ENCODE results near the gene ZNF544. TPM values are rescaled to one million over a fixed set of nuclear protein-coding genes. Genes with fewer than 3 reads are reported as not detected.
A peak's percentile ranks its signal among the peaks of the same experiment; 100 is the strongest.

Gene ZNF544
- total RNA-seq, 6 experiments from 2014 or later, result 6.1 to 16.5 (median 10.7) TPM

DNA sequence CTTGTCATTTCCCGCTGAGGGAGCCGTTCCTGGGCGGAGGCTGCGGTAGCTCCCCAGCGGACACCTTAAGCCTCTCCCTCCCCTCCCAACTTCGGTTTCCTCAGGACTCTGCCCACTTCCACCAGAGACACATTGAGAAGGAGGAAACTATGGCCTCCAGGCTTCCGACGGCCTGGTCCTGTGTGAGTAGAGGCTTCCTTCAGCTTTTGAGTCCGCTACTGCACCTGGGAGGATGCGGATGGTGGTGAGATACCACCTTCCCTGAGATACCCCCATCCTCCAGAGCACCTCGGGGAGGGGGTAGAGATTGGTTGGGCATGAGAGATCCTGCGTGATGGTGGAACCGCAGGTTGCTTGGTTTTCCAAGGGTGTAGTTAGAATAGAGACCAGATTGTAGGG, 44.9 kb upstream of the ZNF544 start:
- ATAC-seq (no peak), DNase-seq (no peak)
- Histone ChIP-seq H3K4me3 (peak overlapping the region; percentile 75 to 97 (median 85)), H3K27ac (peak overlapping the region; percentile 97 to 98 (median 97)), H3K36me3 (peaks cover 0 to 27% (median 10%) of the 10 kb centered on the region in 4 donors), H3K9me3 (peaks cover 0 to 56% (median 25%) of the 10 kb centered on the region in 4 donors), H3K4me1 (peaks cover 0 to 6% (median 0%) of the 10 kb centered on the region in 4 donors), H3K27me3 (no peaks in the 10 kb centered on the region)
- intact Hi-C loops (cut with DNase I), result no loop called here
- TF ChIP-seq, protein P1, sequence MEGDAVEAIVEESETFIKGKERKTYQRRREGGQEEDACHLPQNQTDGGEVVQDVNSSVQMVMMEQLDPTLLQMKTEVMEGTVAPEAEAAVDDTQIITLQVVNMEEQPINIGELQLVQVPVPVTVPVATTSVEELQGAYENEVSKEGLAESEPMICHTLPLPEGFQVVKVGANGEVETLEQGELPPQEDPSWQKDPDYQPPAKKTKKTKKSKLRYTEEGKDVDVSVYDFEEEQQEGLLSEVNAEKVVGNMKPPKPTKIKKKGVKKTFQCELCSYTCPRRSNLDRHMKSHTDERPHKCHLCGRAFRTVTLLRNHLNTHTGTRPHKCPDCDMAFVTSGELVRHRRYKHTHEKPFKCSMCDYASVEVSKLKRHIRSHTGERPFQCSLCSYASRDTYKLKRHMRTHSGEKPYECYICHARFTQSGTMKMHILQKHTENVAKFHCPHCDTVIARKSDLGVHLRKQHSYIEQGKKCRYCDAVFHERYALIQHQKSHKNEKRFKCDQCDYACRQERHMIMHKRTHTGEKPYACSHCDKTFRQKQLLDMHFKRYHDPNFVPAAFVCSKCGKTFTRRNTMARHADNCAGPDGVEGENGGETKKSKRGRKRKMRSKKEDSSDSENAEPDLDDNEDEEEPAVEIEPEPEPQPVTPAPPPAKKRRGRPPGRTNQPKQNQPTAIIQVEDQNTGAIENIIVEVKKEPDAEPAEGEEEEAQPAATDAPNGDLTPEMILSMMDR (IDR thresholded peaks at IDR 0.05), result no peak
- no peak for TF ChIP-seq POLR2A (IDR thresholded peaks at IDR 0.05)
- WGBS (ENCODE audit: insufficient coverage, low coverage, low lambda C conversion rate, missing lambda C conversion rate), result 5% methylated on average over 4 of the region's 13 CpGs

DNA sequence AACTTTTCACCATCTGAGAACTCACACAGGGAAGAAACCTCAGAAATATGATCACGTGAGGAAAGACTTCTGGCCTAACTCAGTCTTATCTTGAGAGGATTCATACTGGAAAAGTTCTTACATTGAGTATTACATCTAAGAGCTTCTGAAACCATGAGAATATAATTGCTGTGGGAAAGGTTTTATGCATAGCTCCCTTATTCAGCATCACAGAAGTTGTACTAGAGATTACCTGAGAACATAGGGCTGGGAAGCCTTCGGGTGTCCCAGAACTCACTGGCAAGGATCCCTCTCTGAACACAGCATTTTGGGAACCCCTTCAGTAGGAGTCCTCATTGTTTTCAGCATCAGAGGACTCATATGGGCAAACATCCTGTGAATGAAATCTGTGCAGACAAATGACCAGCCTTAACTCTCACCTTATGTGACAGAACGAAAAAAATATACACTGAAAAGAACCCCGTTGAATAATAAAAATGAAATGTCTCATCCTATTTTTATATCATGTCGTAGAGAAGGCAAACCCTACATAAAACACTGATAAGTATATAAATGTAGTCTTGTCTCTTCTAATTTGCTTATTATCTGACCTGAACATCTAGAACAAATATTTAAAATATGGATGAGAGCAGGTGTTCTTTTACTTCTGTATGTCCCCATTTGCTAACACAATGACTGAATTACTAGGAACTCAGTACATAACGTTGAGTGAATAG, 31.7 kb upstream of the ZNF544 start:
- Histone ChIP-seq H3K36me3 (peaks cover 0 to 80% (median 11%) of the 10 kb centered on the region in 4 donors), H3K4me3 (no peak overlapping the region), H3K4me1 (no peaks in the 10 kb centered on the region), H3K27ac (no peak overlapping the region), H3K9me3 (peaks cover 0 to 97% (median 66%) of the 10 kb centered on the region in 4 donors), H3K27me3 (no peaks in the 10 kb centered on the region)
- TF ChIP-seq POLR2A (IDR thresholded peaks at IDR 0.05), result no peak
- TF ChIP-seq, protein P1 (IDR thresholded peaks at IDR 0.05), result no peak
- no peak for DNase-seq
- 63% methylated on average over 6 of the region's 6 CpGs for WGBS (ENCODE audit: insufficient coverage, low coverage, low lambda C conversion rate, missing lambda C conversion rate)
- peak in 2 of 4 donors; percentile 35 to 36 for ATAC-seq
- intact Hi-C loops (cut with DNase I), result no loop called here

DNA sequence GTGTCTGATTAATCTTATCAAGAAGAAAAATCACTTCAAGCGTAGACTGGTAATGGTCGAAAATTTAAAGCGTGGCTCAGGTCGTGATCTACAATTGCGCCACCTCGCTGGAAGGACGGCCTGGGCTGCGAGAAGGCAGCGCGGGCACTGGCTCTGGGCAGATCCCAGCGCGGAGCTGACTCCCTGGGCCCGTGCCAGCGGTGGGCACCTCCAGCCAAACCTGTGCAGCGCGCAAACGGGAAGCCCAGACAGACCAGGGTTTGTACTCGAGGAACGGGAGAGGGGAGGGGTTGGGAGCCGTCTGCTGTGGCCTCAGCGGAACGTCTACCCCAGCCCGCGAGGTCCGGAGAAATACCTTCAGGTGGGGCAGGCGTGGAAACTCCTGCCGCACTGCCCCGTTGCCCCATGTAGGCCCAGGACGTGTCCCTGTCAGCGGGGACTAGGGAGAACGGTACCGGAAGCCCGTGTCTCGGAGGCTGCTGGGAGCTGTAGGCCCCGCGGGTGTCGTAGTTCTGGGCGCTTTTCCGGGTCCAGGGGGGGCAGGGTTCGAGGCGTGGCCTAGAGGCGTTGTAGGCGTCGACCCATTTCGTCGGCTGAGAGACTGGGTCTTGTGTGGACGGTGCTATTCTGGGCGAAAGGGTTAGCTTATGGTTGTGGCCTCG, 24.8 kb upstream of the ZNF544 start:
- H3K9me3 ChIP-seq, result peaks cover 0 to 97% (median 58%) of the 10 kb centered on the region in 4 donors
- TF ChIP-seq, protein P1 (IDR thresholded peaks at IDR 0.05), result no peak
- no peak for TF ChIP-seq POLR2A (IDR thresholded peaks at IDR 0.05)
- DNase-seq, result no peak
- whole genome bisulfite sequencing (ENCODE audit: insufficient coverage, low coverage, low lambda C conversion rate, missing lambda C conversion rate), result 34% methylated on average over 27 of the region's 49 CpGs
- no peaks in the 10 kb centered on the region for H3K27me3 ChIP-seq
- intact Hi-C loops (cut with DNase I), result no loop called here
- H3K4me1 ChIP-seq, result no peaks in the 10 kb centered on the region
- peaks cover 10 to 68% (median 20%) of the 10 kb centered on the region in 4 donors for H3K36me3 ChIP-seq
- H3K27ac ChIP-seq, result no peak overlapping the region
- no peak overlapping the region for H3K4me3 ChIP-seq
- no peak for ATAC-seq

DNA sequence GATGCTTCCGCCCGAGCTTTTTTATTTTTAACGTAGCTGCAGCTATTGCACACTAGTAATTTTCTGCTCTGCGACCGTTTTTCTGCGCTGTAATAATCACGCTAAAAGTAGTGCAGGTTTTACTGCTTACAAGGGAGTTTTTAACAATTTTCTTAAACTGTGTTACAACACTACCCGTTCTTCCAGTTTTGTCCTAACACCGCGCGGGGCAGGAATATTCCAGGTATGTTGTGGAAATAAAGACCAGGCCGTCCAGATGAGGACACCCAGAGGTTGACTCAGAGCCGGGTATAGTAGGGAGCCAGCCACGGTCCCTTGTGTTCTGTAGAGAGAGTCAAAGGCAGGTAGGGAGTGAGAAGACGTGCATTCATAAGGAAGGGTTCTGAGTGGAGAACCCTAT, 24.1 kb upstream of the ZNF544 start:
- DNase-seq (no peak), ATAC-seq (no peak)
- Histone ChIP-seq H3K36me3 (peaks cover 10 to 70% (median 22%) of the 10 kb centered on the region in 4 donors), H3K9me3 (peaks cover 0 to 97% (median 58%) of the 10 kb centered on the region in 4 donors), H3K4me1 (no peaks in the 10 kb centered on the region), H3K27me3 (no peaks in the 10 kb centered on the region), H3K4me3 (no peak overlapping the region), H3K27ac (no peak overlapping the region)
- TF ChIP-seq POLR2A (IDR thresholded peaks at IDR 0.05), result no peak
- TF ChIP-seq, protein P1 (IDR thresholded peaks at IDR 0.05), result no peak
- intact Hi-C loops (cut with DNase I), result no loop called here
- 50% methylated on average over 15 of the region's 15 CpGs for WGBS (ENCODE audit: insufficient coverage, low coverage, low lambda C conversion rate, missing lambda C conversion rate)

Data from right lobe of liver (tissue), 6 donors.